H9 (cell line): ENCODE results near the gene DSE. TPM values are rescaled to one million over a fixed set of nuclear protein-coding genes. Genes with fewer than 3 reads are reported as not detected.

Source experiments
- DNase-seq: peaks from one replicate; pipeline ENCODE4 v3.0.0-alpha.2; 2017
- H2AFZ ChIP-seq: one replicate; pipeline ENCODE4 v1.6.1; 2013; ENCODE audit warnings: mild to moderate bottlenecking, low read length, control low read depth, moderate library complexity
- H2AK5ac ChIP-seq: 2 replicates; pipeline ENCODE4 v1.6.1; 2013; ENCODE audit warnings: low read length, control low read depth, mixed read lengths; ENCODE audit not compliant: insufficient read length
- H2BK120ac ChIP-seq: one replicate; pipeline ENCODE4 v1.6.1; 2013; ENCODE audit warnings: low read depth, mild to moderate bottlenecking, low read length, control low read depth, inconsistent platforms; ENCODE audit not compliant: poor library complexity, severe bottlenecking
- H2BK12ac ChIP-seq: 2 replicates; pipeline ENCODE4 v1.6.1; 2013; ENCODE audit warnings: low read length, control low read depth, mixed read lengths, low read depth; ENCODE audit not compliant: insufficient read length
- H2BK15ac ChIP-seq: 2 replicates; pipeline ENCODE4 v1.6.1; 2013; ENCODE audit warnings: low read depth, low read length, control low read depth
- H2BK20ac ChIP-seq: one replicate; pipeline ENCODE4 v1.6.1; 2013; ENCODE audit warnings: low read depth, mild to moderate bottlenecking, low read length, control low read depth, inconsistent platforms; ENCODE audit not compliant: poor library complexity, severe bottlenecking
- H2BK5ac ChIP-seq: 2 replicates; pipeline ENCODE4 v1.6.1; 2013; ENCODE audit warnings: low read length, control low read depth, mixed read lengths; ENCODE audit not compliant: insufficient read length
- H3K14ac ChIP-seq: 2 replicates; pipeline ENCODE4 v1.6.1; 2013; ENCODE audit warnings: low read length, control low read depth; ENCODE audit not compliant: insufficient read depth
- H3K18ac ChIP-seq: 2 replicates; pipeline ENCODE4 v1.6.1; 2013; ENCODE audit warnings: low read depth, mild to moderate bottlenecking, mixed read lengths, low read length, control low read depth; ENCODE audit not compliant: insufficient read length
- H3K23ac ChIP-seq: 2 replicates; pipeline ENCODE4 v1.6.1; 2013; ENCODE audit warnings: low read length, control low read depth, mixed read lengths, low read depth; ENCODE audit not compliant: insufficient read length
- H3K23me2 ChIP-seq: 2 replicates; pipeline ENCODE4 v1.6.1; 2013; ENCODE audit warnings: low read depth, mild to moderate bottlenecking, mixed read lengths, low read length, control low read depth; ENCODE audit not compliant: insufficient read length, poor library complexity, severe bottlenecking
- H3K27ac ChIP-seq: 2 replicates; pipeline ENCODE4 v1.5.1; 2013; ENCODE audit warnings: low read length, control low read depth, mixed read lengths, low read depth; ENCODE audit not compliant: insufficient read length
- H3K27me3 ChIP-seq: 2 replicates; pipeline ENCODE4 v1.6.1; 2013; ENCODE audit warnings: low read length, control low read depth, inconsistent platforms; ENCODE audit not compliant: insufficient read depth
- H3K4ac ChIP-seq: 2 replicates; pipeline ENCODE4 v1.6.1; 2013; ENCODE audit warnings: low read depth, mild to moderate bottlenecking, control low read depth, inconsistent platforms, low read length, moderate library complexity
- H3K4me1 ChIP-seq: 2 replicates; pipeline ENCODE4 v1.6.1; 2013; ENCODE audit warnings: low read length, control low read depth, inconsistent platforms; ENCODE audit not compliant: insufficient read depth
- H3K4me2 ChIP-seq: 2 replicates; pipeline ENCODE4 v1.6.1; 2013; ENCODE audit warnings: low read length, control low read depth, mixed read lengths; ENCODE audit not compliant: insufficient read length, insufficient read depth
- H3K56ac ChIP-seq: 2 replicates; pipeline ENCODE4 v1.6.1; 2013; ENCODE audit warnings: low read depth, mild to moderate bottlenecking, mixed read lengths, low read length, control low read depth; ENCODE audit not compliant: insufficient read length
- H3K79me1 ChIP-seq: 2 replicates; pipeline ENCODE4 v1.6.1; 2013; ENCODE audit warnings: low read depth, mild to moderate bottlenecking, moderate library complexity, low read length, control low read depth, inconsistent platforms; ENCODE audit not compliant: insufficient read depth, poor library complexity, severe bottlenecking
- H3K79me2 ChIP-seq: 2 replicates; pipeline ENCODE4 v1.6.1; 2013; ENCODE audit warnings: low read length, control low read depth, inconsistent platforms; ENCODE audit not compliant: insufficient read depth
- H3K9ac ChIP-seq: 2 replicates; pipeline ENCODE4 v1.6.1; 2013; ENCODE audit warnings: low read length, control low read depth, mixed read lengths; ENCODE audit not compliant: insufficient read length; ENCODE audit errors: extremely low read depth
- H3K9me3 ChIP-seq: one replicate; pipeline ENCODE4 v1.6.1; 2013; ENCODE audit warnings: low read depth, low read length, inconsistent platforms; ENCODE audit not compliant: control insufficient read depth
- H3T11ph ChIP-seq: one replicate; pipeline ENCODE4 v1.6.1; 2013; ENCODE audit warnings: mild to moderate bottlenecking, low read length, control low read depth, inconsistent platforms
- H4K20me1 ChIP-seq: one replicate; pipeline ENCODE4 v1.6.1; 2013; ENCODE audit not compliant: control insufficient read depth, insufficient read length, insufficient read depth
- H4K5ac ChIP-seq: 2 replicates; pipeline ENCODE4 v1.6.1; 2013; ENCODE audit warnings: low read depth, mild to moderate bottlenecking, mixed read lengths, low read length, control low read depth; ENCODE audit not compliant: insufficient read length
- H4K8ac ChIP-seq: replicated peaks from 2 replicates; pipeline ENCODE4 v1.6.1; 2013; ENCODE audit warnings: low read length, control low read depth, mixed read lengths, low read depth; ENCODE audit not compliant: insufficient read length
- H4K91ac ChIP-seq: 2 replicates; pipeline ENCODE4 v1.6.1; 2013; ENCODE audit warnings: low read depth, mild to moderate bottlenecking, moderate library complexity, mixed read lengths, low read length, control low read depth; ENCODE audit not compliant: insufficient read length
- H3K27ac Mint-ChIP-seq, 3 experiments: 2 replicates in 2 of 3; 3 replicates in 1 of 3; pipeline ENCODE4 v1.8.0; 2020 to 2021; ENCODE audit warnings: mixed read lengths in 3 of 3, mild to moderate bottlenecking in 1 of 3, moderate library complexity in 1 of 3
- H3K27me3 Mint-ChIP-seq: 2 replicates; pipeline ENCODE4 v1.8.0; 2021; ENCODE audit warnings: low read depth, mild to moderate bottlenecking, moderate library complexity, mixed read lengths
- H3K36me3 Mint-ChIP-seq, 3 experiments: 2 replicates in 2 of 3; 3 replicates in 1 of 3; pipeline ENCODE4 v1.8.0; 2020 to 2021; ENCODE audit warnings: low read depth in 3 of 3, mixed read lengths in 3 of 3; ENCODE audit not compliant: insufficient read depth in 1 of 3
- H3K4me1 Mint-ChIP-seq, 2 experiments: 2 replicates each; pipeline ENCODE4 v1.8.0; 2020; ENCODE audit warnings: mixed read lengths in 2 of 2
- H3K4me3 Mint-ChIP-seq, 2 experiments: 2 replicates in 1 of 2; 3 replicates in 1 of 2; pipeline ENCODE4 v1.8.0; 2020 to 2021; ENCODE audit warnings: mild to moderate bottlenecking in 2 of 2, mixed read lengths in 2 of 2, moderate library complexity in 1 of 2
- H3K9me3 Mint-ChIP-seq, 2 experiments: 2 replicates in 1 of 2; 3 replicates in 1 of 2; pipeline ENCODE4 v1.8.0; 2020; ENCODE audit warnings: mild to moderate bottlenecking in 2 of 2, mixed read lengths in 2 of 2, moderate library complexity in 1 of 2
- WGBS: extraction: QIAGEN DNeasy Blood & Tissue Kit; methylation state at CpG from one replicate; pipeline ENCODE4 v1.1.7; 2013; ENCODE audit warnings: missing lambda C conversion rate, low lambda C conversion rate, mixed read lengths; ENCODE audit not compliant: insufficient read length; ENCODE audit errors: extremely low coverage; 5-methylcytosine and 5-hydroxymethylcytosine counted together
- total RNA-seq: library from RNA; stranded (reverse); gene quantifications from 2 replicates; pipeline ENCODE4 v1.2.1, GENCODE V29; 2021
- TF ChIP-seq, protein P1 (sequence below): fragments of 200-600 bp; sonication (generic); conservative IDR thresholded peaks from 3 replicates; pipeline ENCODE4 v1.8.0; 2021; ENCODE audit warnings: antibody characterized with exemption, mild to moderate bottlenecking

DSE gene
- total RNA-seq, 1 experiment from 2014 or later: 45.6 TPM

DNA sequence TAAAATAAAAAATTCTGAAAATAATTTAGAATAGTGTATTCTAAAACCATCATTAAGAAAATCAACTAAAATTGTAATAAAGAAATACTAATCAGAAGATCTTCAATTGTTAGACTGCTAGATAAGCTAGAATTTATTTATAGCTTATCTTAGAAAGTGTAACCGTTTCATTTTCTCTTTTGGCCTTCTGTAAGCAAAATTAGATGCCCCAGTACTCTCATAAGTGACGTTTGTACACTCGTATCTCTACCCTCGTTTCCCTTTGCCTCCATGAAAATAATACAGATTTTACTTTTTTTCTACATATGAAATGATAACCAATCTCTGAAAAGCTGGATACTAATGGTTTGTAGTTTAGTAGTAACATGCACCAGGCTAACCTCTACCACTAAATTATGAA lies 19.8 kb downstream of the DSE start:
- no peak overlapping the region for H3K9ac ChIP-seq
- no peaks in the 10 kb centered on the region for H3K23me2 ChIP-seq
- no peak overlapping the region for H4K91ac ChIP-seq
- peaks cover 5 to 6% of the 10 kb centered on the region in 2 experiments for H3K4me1 Mint-ChIP-seq
- no peak overlapping the region for H2BK5ac ChIP-seq
- no peak overlapping the region for H2BK120ac ChIP-seq
- no peak overlapping the region for H4K5ac ChIP-seq
- no peak overlapping the region for H3K14ac ChIP-seq
- no peaks in the 10 kb centered on the region; the same call in 1 of the 2 replicates for H3K4me1 ChIP-seq
- H3K4me2 ChIP-seq: no peak overlapping the region
- H2AK5ac ChIP-seq: no peak overlapping the region
- no peak overlapping the region for H3K4me3 Mint-ChIP-seq
- H2BK20ac ChIP-seq: no peak overlapping the region
- no peak overlapping the region for H3K27ac Mint-ChIP-seq
- H3K9me3 ChIP-seq: no peaks in the 10 kb centered on the region
- H3K4ac ChIP-seq: no peak overlapping the region
- no peak overlapping the region for H3K56ac ChIP-seq
- H3K18ac ChIP-seq: no peak overlapping the region
- no peak overlapping the region for H3K23ac ChIP-seq
- WGBS: no CpG with 5 or more reads among the region's 4 CpGs
- TF ChIP-seq, protein P1, sequence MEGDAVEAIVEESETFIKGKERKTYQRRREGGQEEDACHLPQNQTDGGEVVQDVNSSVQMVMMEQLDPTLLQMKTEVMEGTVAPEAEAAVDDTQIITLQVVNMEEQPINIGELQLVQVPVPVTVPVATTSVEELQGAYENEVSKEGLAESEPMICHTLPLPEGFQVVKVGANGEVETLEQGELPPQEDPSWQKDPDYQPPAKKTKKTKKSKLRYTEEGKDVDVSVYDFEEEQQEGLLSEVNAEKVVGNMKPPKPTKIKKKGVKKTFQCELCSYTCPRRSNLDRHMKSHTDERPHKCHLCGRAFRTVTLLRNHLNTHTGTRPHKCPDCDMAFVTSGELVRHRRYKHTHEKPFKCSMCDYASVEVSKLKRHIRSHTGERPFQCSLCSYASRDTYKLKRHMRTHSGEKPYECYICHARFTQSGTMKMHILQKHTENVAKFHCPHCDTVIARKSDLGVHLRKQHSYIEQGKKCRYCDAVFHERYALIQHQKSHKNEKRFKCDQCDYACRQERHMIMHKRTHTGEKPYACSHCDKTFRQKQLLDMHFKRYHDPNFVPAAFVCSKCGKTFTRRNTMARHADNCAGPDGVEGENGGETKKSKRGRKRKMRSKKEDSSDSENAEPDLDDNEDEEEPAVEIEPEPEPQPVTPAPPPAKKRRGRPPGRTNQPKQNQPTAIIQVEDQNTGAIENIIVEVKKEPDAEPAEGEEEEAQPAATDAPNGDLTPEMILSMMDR: no peak
- no peak overlapping the region for H2BK12ac ChIP-seq
- no peaks in the 10 kb centered on the region for H3K79me1 ChIP-seq
- no peaks in the 10 kb centered on the region for H3K9me3 Mint-ChIP-seq
- H3T11ph ChIP-seq: no peak overlapping the region
- peaks cover 3 to 7% (median 5%) of the 10 kb centered on the region in 3 experiments; a peak in 5 of 7 replicates for H3K36me3 Mint-ChIP-seq
- no peak overlapping the region for H3K27ac ChIP-seq
- H3K27me3 ChIP-seq: no peaks in the 10 kb centered on the region
- no peaks in the 10 kb centered on the region for H3K27me3 Mint-ChIP-seq
- no peak overlapping the region for H2AFZ ChIP-seq
- H4K8ac ChIP-seq: no peak overlapping the region
- no peak overlapping the region for H2BK15ac ChIP-seq
- no peak for DNase-seq
- peaks cover 9% of the 10 kb centered on the region; the same call in 1 of the 2 replicates for H3K79me2 ChIP-seq
- no peaks in the 10 kb centered on the region for H4K20me1 ChIP-seq
